Muscle layer of duodenum (tissue), 2 donors: Measurements from ENCODE around the gene GTPBP1.

Experiments
- H3K27ac ChIP-seq: one replicate; pipeline ENCODE4 v1.7.0; 2013; ENCODE audit warnings: mild to moderate bottlenecking, low read length
- H3K27me3 ChIP-seq: one replicate; pipeline ENCODE4 v1.7.0; 2013; ENCODE audit warnings: low read depth, mild to moderate bottlenecking, control low read depth, low read length
- H3K36me3 ChIP-seq, 2 donors: one replicate each; pipeline ENCODE4 v1.7.0; 2013; ENCODE audit warnings: low read length in 2 of 2, control low read depth in 1 of 2, mild to moderate bottlenecking in 1 of 2; ENCODE audit not compliant: insufficient read depth in 2 of 2, control insufficient read depth in 1 of 2
- H3K4me1 ChIP-seq, 2 donors: one replicate each; pipeline ENCODE4 v1.7.0; 2013; ENCODE audit warnings: low read length in 2 of 2, mild to moderate bottlenecking in 2 of 2, control low read depth in 1 of 2, moderate library complexity in 1 of 2; ENCODE audit not compliant: insufficient read depth in 2 of 2, control insufficient read depth in 1 of 2
- H3K4me3 ChIP-seq, 2 donors: one replicate each; pipeline ENCODE4 v1.7.0; 2013; ENCODE audit warnings: low read length in 2 of 2, low read depth in 1 of 2, mild to moderate bottlenecking in 1 of 2
- H3K9me3 ChIP-seq, 2 donors: one replicate each; pipeline ENCODE4 v1.7.0; 2013; ENCODE audit warnings: low read length in 2 of 2, control low read depth in 1 of 2, mild to moderate bottlenecking in 1 of 2; ENCODE audit not compliant: control insufficient read depth in 1 of 2
- donor health status: healthy.

GTPBP1 gene

GRCh38 chr22:38744981-38745380, 39.2 kb downstream of the GTPBP1 start:
- H3K9me3 ChIP-seq: no peaks in the 10 kb centered on the region
- H3K27me3 ChIP-seq: no peaks in the 10 kb centered on the region
- no peak overlapping the region for H3K4me3 ChIP-seq
- H3K27ac ChIP-seq: no peak overlapping the region
- peaks cover 65 to 88% of the 10 kb centered on the region in 2 donors for H3K36me3 ChIP-seq
- H3K4me1 ChIP-seq: no peaks in the 10 kb centered on the region

GRCh38 chr22:38745676-38746460, 40.1 kb downstream of the GTPBP1 start:
- Histone ChIP-seq H3K27me3 (no peaks in the 10 kb centered on the region), H3K36me3 (peaks cover 64 to 88% of the 10 kb centered on the region in 2 donors), H3K9me3 (no peaks in the 10 kb centered on the region), H3K4me1 (no peaks in the 10 kb centered on the region), H3K4me3 (no peak overlapping the region), H3K27ac (no peak overlapping the region)

DNA sequence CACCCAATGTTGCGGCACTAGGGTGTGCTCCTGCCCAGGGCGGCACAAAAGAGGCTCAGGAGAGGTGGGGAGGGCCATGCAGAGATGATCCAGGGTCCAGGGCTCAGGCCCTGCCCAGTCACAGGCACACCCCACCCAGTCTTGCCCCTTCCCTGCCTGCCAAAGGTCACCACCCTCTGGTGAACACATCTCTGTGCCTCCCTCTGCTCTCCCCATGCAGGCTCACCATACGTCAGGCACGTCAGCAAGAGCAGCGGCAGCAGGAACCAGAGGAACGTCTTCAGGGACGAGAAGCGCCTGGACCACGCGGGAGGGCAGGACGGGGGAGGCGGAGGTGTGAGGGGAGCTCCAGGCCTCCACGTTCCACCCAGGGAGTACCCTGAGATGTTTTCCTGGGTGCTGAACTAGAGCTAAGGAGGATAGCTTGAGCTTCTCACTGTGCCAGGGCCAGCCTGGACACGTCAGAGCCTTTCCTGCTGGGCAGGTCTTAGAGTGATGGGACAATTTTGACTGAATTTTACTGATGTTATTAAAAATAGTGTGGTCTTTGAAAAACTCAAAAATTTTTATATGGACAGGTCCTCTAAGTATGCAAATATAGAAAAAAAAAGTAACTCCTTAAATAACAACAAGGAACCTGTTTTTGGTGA, 42.9 kb downstream of the GTPBP1 start:
- Histone ChIP-seq H3K27me3 (no peaks in the 10 kb centered on the region), H3K4me1 (peaks cover 1 to 12% of the 10 kb centered on the region in 2 donors), H3K9me3 (no peaks in the 10 kb centered on the region), H3K4me3 (no peak overlapping the region), H3K27ac (no peak overlapping the region), H3K36me3 (peaks cover 49 to 82% of the 10 kb centered on the region in 2 donors)

- Histone ChIP-seq H3K4me3 (no peak overlapping the region), H3K9me3 (no peaks in the 10 kb centered on the region), H3K36me3 (peaks cover 43 to 69% of the 10 kb centered on the region in 2 donors), H3K27me3 (no peaks in the 10 kb centered on the region), H3K27ac (no peak overlapping the region), H3K4me1 (peaks cover 8 to 23% of the 10 kb centered on the region in 2 donors)
Measured at GRCh38 chr22:38750104-38750503, 44.4 kb downstream of the GTPBP1 start.

GRCh38 chr22:38750638-38751037, 44.9 kb downstream of the GTPBP1 start:
- Histone ChIP-seq H3K9me3 (no peaks in the 10 kb centered on the region), H3K4me1 (peaks cover 8 to 23% of the 10 kb centered on the region in 2 donors), H3K27ac (no peak overlapping the region), H3K36me3 (peaks cover 37 to 64% of the 10 kb centered on the region in 2 donors), H3K27me3 (no peaks in the 10 kb centered on the region), H3K4me3 (no peak overlapping the region)

DNA sequence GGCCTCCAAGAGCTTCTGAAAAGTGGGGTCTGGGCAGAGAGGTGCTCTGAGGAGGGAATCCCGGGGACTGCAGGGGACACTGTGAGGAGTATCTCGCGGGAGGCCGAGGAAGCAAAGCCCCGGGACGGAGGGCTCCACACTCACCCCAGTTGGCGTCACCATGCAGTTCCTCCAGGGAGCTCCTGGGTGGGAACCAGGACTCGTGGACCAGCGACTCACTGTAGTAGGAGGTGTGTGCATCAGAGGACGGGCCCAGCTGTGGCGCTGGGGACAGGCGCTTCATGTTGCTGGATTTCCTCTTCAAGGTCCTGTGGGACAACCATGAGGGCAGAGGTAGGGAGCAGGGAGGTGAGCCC, 45.3 kb downstream of the GTPBP1 start:
- Histone ChIP-seq H3K4me3 (no peak overlapping the region), H3K36me3 (peaks cover 35 to 60% of the 10 kb centered on the region in 2 donors), H3K4me1 (peaks cover 8 to 24% of the 10 kb centered on the region in 2 donors), H3K27me3 (no peaks in the 10 kb centered on the region), H3K9me3 (no peaks in the 10 kb centered on the region), H3K27ac (no peak overlapping the region)

DNA sequence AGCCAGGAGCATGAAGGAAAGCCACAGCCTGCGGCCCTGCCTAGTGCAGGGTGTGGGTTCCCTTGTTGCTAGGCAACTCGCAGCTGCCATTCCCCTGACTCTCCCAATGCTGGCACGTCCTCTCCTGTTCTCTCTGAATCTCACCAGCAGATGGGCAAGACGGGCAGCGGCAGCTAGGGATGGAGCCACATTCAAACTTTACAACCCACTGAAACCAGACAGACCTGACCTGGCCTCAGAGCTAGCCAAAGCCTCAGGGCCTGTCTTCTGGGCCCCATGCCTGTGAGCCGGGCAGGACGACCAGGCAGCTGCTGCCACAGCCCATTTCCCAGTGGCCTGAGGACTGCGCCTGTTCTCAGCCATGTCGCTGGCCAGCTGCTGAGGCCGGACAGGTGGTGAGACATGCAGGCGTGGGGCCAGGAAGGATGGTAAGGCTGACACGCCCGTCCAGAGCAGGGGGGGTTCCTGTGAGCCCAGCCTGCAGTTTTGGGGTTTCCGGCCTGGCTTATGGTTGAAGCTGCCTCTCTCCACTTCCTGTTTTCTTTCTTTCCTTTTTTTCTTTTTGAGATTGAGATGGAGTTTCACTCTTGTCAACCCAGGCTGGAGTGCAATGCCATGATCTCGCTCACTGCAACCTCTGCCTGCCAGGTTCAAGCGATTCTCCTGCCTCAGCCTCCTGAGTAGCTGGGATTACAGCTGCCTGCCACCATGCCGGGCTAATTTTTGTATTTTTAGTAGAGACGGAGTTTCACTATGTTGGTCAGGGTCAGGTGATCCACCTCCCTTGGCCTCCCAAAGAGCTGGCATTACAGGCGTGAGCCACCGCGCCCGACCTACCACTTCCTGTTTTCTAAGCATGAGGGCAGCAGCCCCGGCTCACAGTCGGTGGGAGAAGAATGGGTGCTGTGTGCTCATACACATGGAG, 45.9 kb downstream of the GTPBP1 start:
- Histone ChIP-seq H3K27me3 (no peaks in the 10 kb centered on the region), H3K4me1 (peaks cover 8 to 30% of the 10 kb centered on the region in 2 donors), H3K9me3 (no peaks in the 10 kb centered on the region), H3K36me3 (peaks cover 35 to 54% of the 10 kb centered on the region in 2 donors), H3K4me3 (peak overlapping the region in 1 of 2 donors; percentile 11), H3K27ac (no peak overlapping the region)

DNA sequence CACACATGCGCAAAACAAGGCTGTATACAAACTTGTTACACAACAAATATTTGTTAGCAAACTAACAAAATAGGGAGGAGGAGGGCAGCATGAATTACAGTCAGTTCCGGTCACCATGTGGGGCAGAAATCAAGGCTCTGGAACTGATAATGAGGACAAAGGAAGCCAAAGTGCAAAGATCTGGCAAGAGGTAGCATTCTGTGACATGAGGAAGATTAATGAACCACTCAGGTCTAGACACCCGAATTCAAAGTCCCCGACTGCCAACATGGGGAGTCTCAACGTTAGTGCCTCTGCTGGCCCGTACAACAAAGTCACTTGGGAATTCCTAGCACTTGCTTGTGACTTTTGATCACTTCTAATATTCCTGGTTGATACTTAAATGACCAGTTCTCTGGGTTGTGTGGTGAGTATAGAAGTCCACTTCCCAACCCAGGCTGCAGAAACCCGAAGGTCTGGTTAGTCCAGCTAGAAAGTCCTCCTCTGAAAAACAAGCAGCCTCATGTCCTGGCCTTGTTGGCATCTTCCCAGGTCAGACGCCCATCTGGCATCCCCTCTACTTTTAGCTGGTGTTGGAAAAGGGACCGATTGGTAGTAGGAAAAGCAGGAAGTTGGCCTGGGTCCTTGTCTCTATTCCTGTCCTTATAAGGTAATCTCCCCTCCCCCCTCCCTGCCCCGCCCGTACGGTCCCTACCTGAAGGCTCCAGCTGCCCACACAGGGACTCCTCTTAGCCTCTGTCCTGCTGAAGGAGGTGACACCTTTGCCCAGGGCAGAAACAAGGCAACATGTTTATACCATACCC, 48.4 kb downstream of the GTPBP1 start:
- no peaks in the 10 kb centered on the region for H3K9me3 ChIP-seq

DNA sequence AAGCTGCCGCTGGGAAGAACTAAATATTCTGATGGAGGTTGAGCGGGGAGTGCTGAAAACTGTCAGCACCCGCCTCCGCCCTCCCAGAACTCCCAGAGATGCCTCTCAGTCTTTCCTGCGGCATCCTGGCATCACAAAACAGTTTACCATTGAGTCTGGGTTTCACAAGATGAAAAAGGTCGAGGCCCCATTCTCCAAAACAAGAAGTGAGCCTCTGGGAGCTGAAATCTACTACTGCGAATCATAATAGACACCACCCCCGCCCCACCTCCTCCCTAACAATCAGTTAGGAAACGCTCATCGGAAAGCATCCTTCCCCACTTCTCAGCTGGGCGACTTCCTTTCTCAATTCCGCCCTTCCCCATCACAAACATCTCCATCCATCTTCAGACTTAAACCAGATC, 49.0 kb downstream of the GTPBP1 start:
- Histone ChIP-seq H3K4me1 (peaks cover 8 to 35% of the 10 kb centered on the region in 2 donors), H3K27me3 (no peaks in the 10 kb centered on the region), H3K4me3 (peak overlapping the region; percentile 63 to 79), H3K27ac (peak overlapping the region; percentile 94), H3K36me3 (peaks cover 19 to 28% of the 10 kb centered on the region in 2 donors), H3K9me3 (no peaks in the 10 kb centered on the region)

More for the DNA sequence above, 48.4 kb downstream of the GTPBP1 start:
- Histone ChIP-seq H3K27ac (peak overlapping the region; percentile 94), H3K4me3 (peak overlapping the region; percentile 63 to 79), H3K36me3 (peaks cover 25 to 34% of the 10 kb centered on the region in 2 donors), H3K4me1 (peaks cover 8 to 35% of the 10 kb centered on the region in 2 donors), H3K27me3 (no peaks in the 10 kb centered on the region)

DNA sequence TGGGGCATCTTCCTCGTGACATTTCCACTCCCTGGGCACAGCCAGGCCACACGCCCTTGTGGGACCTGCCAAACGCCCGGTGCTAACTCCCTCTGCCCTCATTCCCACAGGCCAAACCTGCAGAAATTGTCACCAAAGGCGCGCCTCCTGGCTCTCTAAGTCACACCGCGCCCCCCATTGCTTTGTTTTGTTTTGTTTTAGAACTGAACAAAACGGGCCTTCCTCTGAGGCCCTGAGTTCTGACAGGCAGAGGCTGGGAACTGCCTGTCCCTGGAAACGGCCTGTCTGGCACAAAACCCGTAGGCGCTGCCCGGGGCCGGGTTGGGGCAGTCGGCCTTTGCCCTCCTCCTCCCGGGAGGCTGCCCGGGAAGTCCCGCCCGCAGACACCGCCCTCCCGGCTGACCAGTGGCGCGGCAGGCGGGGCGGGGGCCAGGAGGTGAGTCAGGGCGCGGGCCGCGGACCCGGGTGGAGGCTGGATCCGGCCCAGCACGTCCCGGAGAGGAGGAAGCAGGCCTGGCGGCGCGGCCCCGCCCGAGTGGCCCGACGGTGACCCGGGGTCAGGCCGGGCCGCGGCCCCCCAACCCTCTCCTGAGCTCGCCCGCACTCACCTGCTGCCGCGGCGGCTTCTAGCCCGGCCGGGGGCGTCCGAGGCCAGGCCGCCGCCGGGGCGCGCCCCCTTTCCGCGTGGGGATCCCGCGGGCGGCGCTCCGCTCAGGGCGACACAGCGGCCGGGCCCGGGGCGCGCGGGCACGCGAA, 49.6 kb downstream of the GTPBP1 start:
- peak overlapping the region; percentile 63 to 79 for H3K4me3 ChIP-seq
- no peaks in the 10 kb centered on the region for H3K9me3 ChIP-seq
- H3K27ac ChIP-seq: peak overlapping the region; percentile 94
- H3K4me1 ChIP-seq: peaks cover 8 to 35% of the 10 kb centered on the region in 2 donors
- H3K27me3 ChIP-seq: no peaks in the 10 kb centered on the region
- peaks cover 13 to 23% of the 10 kb centered on the region in 2 donors for H3K36me3 ChIP-seq
